NCI-H524 treated with DMSO at 0.1 percent for 48 hours (cell line): Measurements from ENCODE around the gene GLDC.
"Not testable (repeated sequence)": the region's sequence is repeated elsewhere in the genome, so short reads cannot be mapped to it uniquely, and the experiment has no call there.

Experiments
- DNase-seq: peaks from one replicate; lab custom pipeline; 2025; lab: John Stamatoyannopoulos, UW

Gene GLDC

DNA sequence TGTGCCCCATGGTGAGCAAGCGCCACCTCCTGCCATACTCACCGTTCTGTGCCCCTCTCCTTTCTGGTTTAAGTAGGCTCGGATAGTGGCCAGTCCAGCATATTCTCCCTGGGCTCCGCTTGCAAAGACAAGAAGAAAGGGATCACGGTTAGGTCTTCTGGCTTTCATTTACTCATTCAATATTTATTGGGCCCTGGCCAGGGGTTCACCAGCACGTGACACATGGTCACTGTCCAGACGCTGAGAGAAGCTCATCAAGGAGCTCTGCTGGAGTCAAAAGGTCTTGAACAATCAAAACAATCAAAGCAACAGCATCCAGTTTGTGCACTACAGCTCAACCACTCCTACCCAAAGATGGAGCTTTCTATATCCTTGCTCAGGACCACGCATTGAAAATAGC is 80.2 kb downstream of the GLDC start:
- DNase-seq, result no peak

- no peak for DNase-seq
These were observed 80.7 kb downstream of the GLDC start for GRCh38 chr9:6564868-6565267.

GRCh38 chr9:6564360-6564759 is 81.2 kb downstream of the GLDC start:
- no peak for DNase-seq

- no peak for DNase-seq
These were observed 82.6 kb downstream of the GLDC start for GRCh38 chr9:6562871-6563430.

- no peak for DNase-seq
These were observed 83.3 kb downstream of the GLDC start for GRCh38 chr9:6562201-6562600.

GRCh38 chr9:6557883-6558616 is 87.5 kb downstream of the GLDC start:
- peak; percentile 45 for DNase-seq

- no peak for DNase-seq
These were observed 91.7 kb downstream of the GLDC start for GRCh38 chr9:6553866-6554265.

DNA sequence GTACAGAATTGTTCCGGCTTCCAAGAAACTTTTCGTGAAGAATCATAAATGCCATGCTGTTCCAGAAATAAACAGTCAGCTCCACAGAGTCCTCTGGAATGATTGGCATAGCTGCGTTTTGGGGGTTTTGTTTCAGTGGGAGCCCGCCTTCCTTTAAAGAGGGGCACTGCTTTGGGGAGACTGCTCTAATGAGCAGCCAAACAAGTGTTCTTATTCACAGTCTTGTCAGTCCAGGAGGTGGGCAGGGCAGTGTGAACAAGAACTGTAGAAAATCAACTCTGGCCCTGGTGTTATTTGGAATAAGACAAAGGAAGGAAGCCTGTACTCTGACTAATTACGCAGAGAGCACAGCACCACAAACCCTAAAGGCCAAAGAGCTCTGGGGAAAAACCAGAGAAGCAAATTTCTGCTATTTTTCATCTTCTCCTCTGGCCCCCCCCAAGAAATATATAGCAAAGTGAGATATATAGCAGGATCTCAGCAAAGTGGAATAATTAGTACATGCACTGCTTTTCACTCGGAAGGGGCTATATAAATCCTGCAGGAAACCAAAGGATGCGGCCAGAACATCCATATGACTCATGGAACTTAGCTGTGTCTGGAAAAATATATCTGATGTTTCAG is 92.9 kb downstream of the GLDC start:
- DNase-seq, result no peak

DNA sequence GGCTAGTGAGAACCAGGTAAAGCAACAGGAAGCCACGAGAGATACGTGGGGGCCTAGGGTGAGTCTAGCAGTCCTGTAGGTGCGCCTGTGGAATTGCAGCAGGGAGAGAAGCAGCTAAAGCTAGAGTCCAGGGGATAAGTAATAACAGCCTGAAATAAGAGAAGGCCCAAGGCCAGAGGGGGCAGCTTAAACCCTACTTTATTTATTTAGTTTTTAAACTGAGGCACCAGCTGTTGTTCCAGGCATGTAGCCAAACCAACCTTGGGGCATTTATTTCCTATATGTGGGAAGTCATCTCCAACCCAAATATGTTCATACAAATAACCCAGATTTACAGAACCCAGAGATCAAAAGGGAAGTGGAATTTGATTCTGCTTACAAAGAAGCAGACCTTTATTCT is 93.5 kb downstream of the GLDC start:
- DNase-seq, result peak; percentile 59

GRCh38 chr9:6551136-6551535 is 94.4 kb downstream of the GLDC start:
- no peak for DNase-seq

DNA sequence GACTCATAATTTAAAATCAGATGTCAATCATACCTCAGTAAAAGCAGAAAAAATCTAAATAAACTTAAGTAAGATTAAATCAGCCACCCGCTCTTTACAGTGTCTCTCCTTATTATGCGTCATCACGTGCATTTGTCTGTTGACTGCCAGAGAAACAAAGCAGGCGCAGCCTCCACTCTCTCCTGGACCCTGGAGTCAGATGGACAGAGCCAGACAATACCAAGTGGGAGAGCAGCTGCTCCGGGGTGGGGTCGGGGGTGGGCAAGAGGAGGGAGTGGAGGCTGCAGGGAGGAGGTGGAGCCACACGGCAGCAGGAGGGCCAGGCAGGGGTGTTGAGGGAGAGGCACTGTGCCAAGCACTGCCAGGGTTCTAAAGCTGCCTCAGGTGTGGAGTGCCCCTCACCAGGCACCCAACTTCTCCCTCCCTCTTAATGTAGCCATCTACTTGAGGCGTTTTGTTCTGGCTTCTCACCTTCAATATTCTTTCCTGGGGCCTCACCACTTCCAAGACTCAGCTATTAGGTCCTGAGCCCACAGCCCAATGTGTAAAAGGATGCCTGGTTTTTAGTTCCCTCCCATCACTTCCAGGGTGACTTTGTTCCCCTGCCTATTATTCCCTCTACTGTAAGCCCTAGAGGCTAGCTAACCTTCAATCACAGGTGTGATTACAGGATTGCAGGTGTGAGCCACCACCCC is 96.3 kb downstream of the GLDC start:
- DNase-seq, result peak; percentile 32

GRCh38 chr9:6545017-6545691 is 100.4 kb downstream of the GLDC start:
- DNase-seq, result no peak

- DNase-seq, result no peak
These were observed 102.3 kb downstream of the GLDC start for GRCh38 chr9:6543204-6543603.

DNA sequence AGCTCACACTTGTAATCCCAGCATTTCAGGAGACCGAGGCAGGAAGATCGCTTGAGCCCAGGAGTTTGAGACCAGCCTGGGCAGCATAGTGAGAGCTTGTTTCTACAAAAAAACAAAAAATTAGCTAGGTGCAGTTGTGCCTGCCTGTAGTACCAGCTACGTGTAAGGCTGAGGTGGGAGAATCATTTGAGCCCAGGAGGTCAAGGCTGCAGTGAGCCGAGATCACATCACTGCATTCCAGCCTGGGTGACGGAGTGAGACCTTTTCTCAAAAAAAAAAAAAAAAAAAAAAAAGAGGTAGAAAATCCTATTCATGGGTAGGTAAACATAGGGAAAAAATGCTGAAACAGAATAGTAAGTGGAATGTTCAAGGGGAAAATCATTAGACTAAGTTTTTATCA is 102.9 kb downstream of the GLDC start:
- DNase-seq, result not testable (repeated sequence)

GRCh38 chr9:6538666-6539071 is 106.9 kb downstream of the GLDC start:
- DNase-seq, result no peak

DNA sequence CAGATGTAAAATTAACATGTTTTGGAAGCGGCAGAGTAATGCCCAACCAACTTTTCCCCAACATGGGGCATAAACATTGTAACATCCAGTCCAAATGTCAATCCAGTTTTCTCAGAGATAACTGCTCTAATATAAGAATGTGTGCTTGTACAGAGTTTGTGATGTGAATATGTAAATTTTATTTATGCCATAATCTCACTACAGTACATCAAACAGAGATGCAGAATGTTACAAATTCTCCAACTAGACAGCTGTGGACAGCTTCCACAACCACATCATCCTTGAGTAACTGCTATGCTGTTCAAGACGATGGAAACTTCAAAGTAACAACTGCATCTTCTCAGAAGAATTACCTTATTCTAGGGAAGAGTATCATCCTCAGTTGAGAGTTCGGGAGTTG is 109.9 kb downstream of the GLDC start:
- DNase-seq, result no peak

DNA sequence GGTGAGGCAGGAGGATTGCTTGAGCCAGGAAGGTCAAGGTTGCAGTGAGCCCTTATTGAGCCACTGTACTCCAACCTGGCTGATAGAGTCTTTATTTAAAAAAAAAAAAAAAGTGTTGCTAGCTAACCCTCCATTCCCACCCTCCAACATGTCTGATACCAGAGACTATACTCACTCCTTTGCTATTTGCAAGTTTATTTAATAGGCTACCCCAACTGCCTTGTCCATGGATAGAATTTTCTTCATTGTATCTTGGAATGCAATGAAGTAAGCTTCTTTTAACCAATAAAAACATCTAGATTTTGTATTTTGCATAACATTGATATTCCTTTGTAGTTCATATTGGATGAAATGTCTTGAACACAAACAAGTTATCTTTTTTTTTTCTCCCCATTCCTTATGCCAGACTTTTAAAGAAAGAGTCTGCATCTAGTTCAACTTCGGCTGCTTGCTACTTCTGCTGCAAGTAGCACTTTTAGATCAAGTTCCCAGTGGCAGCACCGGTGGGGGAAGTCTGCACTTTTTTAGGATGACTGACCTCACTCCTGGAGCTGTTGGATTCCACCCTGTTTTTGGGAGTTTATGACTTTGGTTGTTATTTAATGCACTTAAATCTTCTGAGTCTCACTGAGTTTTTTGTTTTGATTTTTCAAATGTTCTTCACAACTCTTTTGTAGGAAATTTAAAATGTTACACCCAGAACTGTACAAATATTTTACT is 120.0 kb downstream of the GLDC start:
- DNase-seq, result no peak

DNA sequence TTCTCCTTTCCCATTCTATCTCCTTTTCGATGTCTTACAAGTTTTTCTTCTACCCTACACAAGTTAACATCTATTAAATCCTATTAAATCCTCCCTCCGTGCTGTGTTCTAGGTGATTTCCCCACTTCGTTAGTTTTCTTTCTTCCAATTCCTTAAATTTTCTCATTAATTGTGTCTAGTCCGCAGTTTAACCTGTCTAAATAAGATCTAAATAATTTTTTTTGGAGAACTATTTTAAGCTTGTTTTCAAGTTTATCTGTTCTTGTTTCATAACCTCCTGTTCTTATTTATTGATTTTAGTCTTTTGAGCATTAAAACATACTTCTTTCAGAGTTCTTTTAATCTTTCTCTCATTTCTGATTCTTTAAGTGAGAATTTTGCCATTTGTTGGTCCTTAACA is 123.3 kb downstream of the GLDC start:
- DNase-seq, result no peak

DNA sequence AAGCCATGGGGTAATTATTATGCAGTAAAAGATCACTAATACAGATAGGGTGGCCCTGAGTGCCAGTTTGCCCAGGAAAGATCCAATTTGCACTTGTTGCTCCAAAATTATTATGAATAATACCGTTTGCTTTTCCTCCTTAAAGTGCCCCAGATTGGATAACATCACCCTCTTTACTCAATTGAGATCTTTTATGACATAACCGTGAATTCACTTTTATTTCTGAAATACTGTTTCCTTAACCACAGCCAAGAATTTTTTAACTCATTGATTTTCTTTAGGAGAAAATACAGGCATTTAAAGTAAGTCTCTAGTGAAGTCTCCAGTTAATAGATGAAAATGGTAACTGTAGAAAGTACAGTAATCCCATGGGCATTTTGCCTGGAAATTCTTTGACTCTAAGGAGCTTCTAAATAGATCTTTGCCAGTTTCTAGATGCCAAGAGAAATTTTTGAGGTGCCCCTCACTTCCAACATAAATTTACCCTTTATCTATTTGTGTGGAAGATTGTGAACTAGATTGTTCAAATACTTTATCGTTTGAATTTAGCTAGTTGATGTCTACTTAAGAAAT is 133.4 kb downstream of the GLDC start:
- no peak for DNase-seq

- DNase-seq, result no peak
These were observed 139.0 kb downstream of the GLDC start for GRCh38 chr9:6506571-6506970.

GRCh38 chr9:6502399-6502798 is 143.1 kb downstream of the GLDC start:
- DNase-seq, result no peak
